ENCODE data around the gene MMEL1.
A peak's percentile ranks its signal among the peaks of the same experiment; 100 is the strongest.

MMEL1 gene

GRCh38 chr1:2589431-2590232, 43.2 kb downstream of the MMEL1 start:
- no peak for DNase-seq

GRCh38 chr1:2588661-2589430, 44.0 kb downstream of the MMEL1 start:
- DNase-seq = no peak

- DNase-seq = no peak
Measured at GRCh38 chr1:2587860-2588571, 44.8 kb downstream of the MMEL1 start.

GRCh38 chr1:2587071-2587859, 45.6 kb downstream of the MMEL1 start:
- peak in 1 of 4 experiments; percentile 28 for DNase-seq

- DNase-seq = peak; percentile 96 to 99 (median 96)
Measured at GRCh38 chr1:2586154-2587070, 46.4 kb downstream of the MMEL1 start, which contains the start of gene PRXL2B. Gene PRXL2B (plus strand): TSS chr1:2586777. CDS start chr1:2586886, 109 bp downstream.

- peak in 3 of 4 experiments; percentile 54 to 55 (median 55) for DNase-seq
Measured at GRCh38 chr1:2585318-2586092, 47.3 kb downstream of the MMEL1 start.

GRCh38 chr1:2584686-2585317, 48.0 kb downstream of the MMEL1 start:
- no peak for DNase-seq

- peak in 1 of 4 experiments; percentile 13 for DNase-seq
Measured at GRCh38 chr1:2583871-2584351, 48.9 kb downstream of the MMEL1 start.

GRCh38 chr1:2583331-2583791, 49.5 kb downstream of the MMEL1 start:
- DNase-seq = no peak

GRCh38 chr1:2582391-2582790, 50.4 kb downstream of the MMEL1 start:
- no peak for DNase-seq

GRCh38 chr1:2580691-2581090, 52.1 kb downstream of the MMEL1 start:
- no peak for DNase-seq

- no peak for DNase-seq
Measured at GRCh38 chr1:2578758-2579118, 54.1 kb downstream of the MMEL1 start.

GRCh38 chr1:2577565-2578075, 55.2 kb downstream of the MMEL1 start:
- DNase-seq = peak in 1 of 4 experiments; percentile 28

- no peak for DNase-seq
Measured at GRCh38 chr1:2575801-2576663, 56.8 kb downstream of the MMEL1 start.

GRCh38 chr1:2574350-2574749, 58.5 kb downstream of the MMEL1 start:
- no peak for DNase-seq

GRCh38 chr1:2573250-2573920, 59.4 kb downstream of the MMEL1 start:
- no peak for DNase-seq

GRCh38 chr1:2571348-2571747, 61.5 kb downstream of the MMEL1 start:
- no peak for DNase-seq

GRCh38 chr1:2570332-2570731, 62.5 kb downstream of the MMEL1 start:
- no peak for DNase-seq

Measured in activated CD4-positive, CD25-positive, alpha-beta regulatory T cell (primary cell).